Measurements from ENCODE around the gene ACE.

Gene ACE

GRCh38 chr17:63491413-63491812 lies 14.6 kb downstream of the ACE start:
- DNase-seq (ENCODE audit: low read depth): no peak

- no peak for DNase-seq (ENCODE audit: low read depth)
Measured at GRCh38 chr17:63491977-63492618, 15.2 kb downstream of the ACE start.

GRCh38 chr17:63492940-63493339 lies 16.1 kb downstream of the ACE start:
- DNase-seq (ENCODE audit: low read depth): no peak

GRCh38 chr17:63493411-63493810 lies 16.6 kb downstream of the ACE start:
- DNase-seq (ENCODE audit: low read depth): no peak

- DNase-seq (ENCODE audit: low read depth): no peak
Measured at GRCh38 chr17:63494300-63494928, 17.6 kb downstream of the ACE start.

GRCh38 chr17:63495491-63495890 lies 18.6 kb downstream of the ACE start:
- DNase-seq (ENCODE audit: low read depth): no peak

GRCh38 chr17:63496177-63496576 lies 19.3 kb downstream of the ACE start:
- DNase-seq (ENCODE audit: low read depth): no peak

- no peak for DNase-seq (ENCODE audit: low read depth)
Measured at GRCh38 chr17:63496663-63497400, 20.0 kb downstream of the ACE start.

- DNase-seq (ENCODE audit: low read depth): no peak
Measured at GRCh38 chr17:63497708-63498483, 21.0 kb downstream of the ACE start.

GRCh38 chr17:63498626-63499195 lies 21.9 kb downstream of the ACE start:
- DNase-seq (ENCODE audit: low read depth): no peak

GRCh38 chr17:63500543-63501390 lies 23.9 kb downstream of the ACE start:
- no peak for DNase-seq (ENCODE audit: low read depth)

- no peak for DNase-seq (ENCODE audit: low read depth)
Measured at GRCh38 chr17:63503341-63503705, 26.5 kb downstream of the ACE start.

- no peak for DNase-seq (ENCODE audit: low read depth)
Measured at GRCh38 chr17:63504261-63504660, 27.4 kb downstream of the ACE start.

GRCh38 chr17:63505341-63505740 lies 28.5 kb downstream of the ACE start:
- DNase-seq (ENCODE audit: low read depth): no peak

- DNase-seq (ENCODE audit: low read depth): no peak
Measured at GRCh38 chr17:63506627-63507026, 29.8 kb downstream of the ACE start.

- DNase-seq (ENCODE audit: low read depth): no peak
Measured at GRCh38 chr17:63511331-63511730, 34.5 kb downstream of the ACE start.

- no peak for DNase-seq (ENCODE audit: low read depth)
Measured at GRCh38 chr17:63512388-63512787, 35.5 kb downstream of the ACE start.

- no peak for DNase-seq (ENCODE audit: low read depth)
Measured at GRCh38 chr17:63512896-63513644, 36.2 kb downstream of the ACE start.

GRCh38 chr17:63514477-63514876 lies 37.6 kb downstream of the ACE start:
- DNase-seq (ENCODE audit: low read depth): no peak

- no peak for DNase-seq (ENCODE audit: low read depth)
Measured at GRCh38 chr17:63514974-63515373, 38.1 kb downstream of the ACE start.

- no peak for DNase-seq (ENCODE audit: low read depth)
Measured at GRCh38 chr17:63515426-63515825, 38.6 kb downstream of the ACE start.

Measured in activated T-cell treated with anti-CD3 and anti-CD28 coated beads for 1 hour (primary cell).